Measurements from ENCODE around the gene KLHL41. TPM values are rescaled to one million over a fixed set of nuclear protein-coding genes. Genes with fewer than 3 reads are reported as not detected.

Gene KLHL41
- total and polyA plus RNA-seq, 4 donors: 0.25 to 0.87 (median 0.71) TPM

DNA sequence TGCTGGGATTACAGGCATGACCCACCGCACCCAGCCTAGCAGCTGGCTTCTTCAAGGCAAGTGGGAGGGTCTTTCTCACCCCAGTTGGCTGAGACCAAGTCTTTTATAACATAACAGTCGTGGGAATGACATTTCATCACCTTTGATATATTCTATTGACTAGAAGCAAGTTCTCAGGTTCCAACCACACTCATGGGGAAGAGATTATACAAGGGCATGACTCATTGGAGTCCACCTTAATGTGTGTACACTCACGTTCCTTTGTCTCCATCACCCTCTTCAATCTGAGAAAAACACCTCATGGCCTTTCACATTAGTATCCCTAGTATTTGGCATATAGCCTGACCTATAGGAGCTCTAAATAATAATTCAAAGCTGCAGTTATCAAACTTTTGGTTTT is 33.0 kb upstream of the KLHL41 start:
- no peak for ATAC-seq (ENCODE audit: low FRiP score)
- 60 to 64% methylated on average over 3 of the region's 3 CpGs for WGBS, 2 donors
- Histone ChIP-seq H3K36me3 (ENCODE audit: control insufficient read depth in 1 of 2, insufficient read depth in 2 of 2, low read length in 1 of 2) (no peaks in the 10 kb centered on the region), H3K27me3 (ENCODE audit: control insufficient read depth in 1 of 2, insufficient read depth in 2 of 2, low read length in 1 of 2) (no peaks in the 10 kb centered on the region), H3K9me3 (ENCODE audit: control insufficient read depth, low read length) (no peaks in the 10 kb centered on the region), H3K27ac (ENCODE audit: low read depth in 1 of 2, low read length in 2 of 2) (no peak overlapping the region), H3K4me3 (ENCODE audit: low read length in 2 of 2) (no peak overlapping the region), H3K4me1 (ENCODE audit: control insufficient read depth in 1 of 2, insufficient read depth in 2 of 2, low read length in 2 of 2) (no peaks in the 10 kb centered on the region)
- DNase-seq: no peak
- intact Hi-C loops (cut with DNase I): no loop called here

DNA sequence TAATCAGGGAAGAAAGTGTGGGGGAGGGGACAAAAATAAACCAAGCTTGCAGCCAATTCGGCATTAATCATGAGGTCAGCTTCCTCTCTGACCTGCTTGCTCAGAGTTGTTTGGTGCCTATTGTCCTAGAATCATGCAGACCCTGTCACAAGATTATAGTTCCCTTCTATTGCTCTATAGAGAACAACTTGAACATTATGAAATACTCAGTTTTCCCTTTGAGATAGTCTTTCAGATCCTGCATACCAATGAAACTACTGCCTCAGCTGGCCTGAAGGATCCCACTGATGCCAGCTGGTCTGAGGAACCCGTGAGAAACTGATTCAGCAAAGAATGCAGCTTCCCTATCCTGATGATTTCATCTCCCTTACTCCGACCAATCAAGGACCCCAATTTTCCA is 31.2 kb upstream of the KLHL41 start:
- WGBS, 2 donors: 56 to 61% methylated on average over 3 of the region's 3 CpGs
- intact Hi-C loops (cut with DNase I): no loop called here

DNA sequence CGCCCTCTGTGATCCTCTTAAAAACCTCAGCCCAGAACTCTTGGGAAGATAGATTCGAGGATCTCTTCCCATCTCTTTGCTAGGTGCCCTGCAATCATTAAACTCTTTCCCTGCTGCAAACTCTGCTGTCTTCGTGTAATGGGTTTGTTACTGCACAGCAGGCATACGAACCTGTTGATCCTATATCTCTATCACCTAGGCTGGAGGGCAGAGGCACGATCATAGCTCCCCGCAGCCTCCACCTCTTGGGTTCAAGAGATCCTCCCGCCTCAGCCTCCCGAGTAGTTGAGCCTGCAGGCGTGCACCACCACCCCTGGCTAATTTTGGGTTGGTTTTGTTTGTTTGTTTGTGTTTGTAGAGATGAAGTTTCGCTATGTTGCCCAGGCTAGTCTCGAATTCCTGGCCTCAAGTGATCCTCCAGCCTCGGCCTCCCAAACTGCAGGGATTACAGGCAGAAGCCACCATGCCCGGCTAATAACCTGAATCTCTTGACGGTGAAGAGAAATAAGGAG is 30.7 kb upstream of the KLHL41 start:
- no peaks in the 10 kb centered on the region for H3K9me3 ChIP-seq (ENCODE audit: control insufficient read depth, low read length)
- H3K4me1 ChIP-seq (ENCODE audit: control insufficient read depth in 1 of 2, insufficient read depth in 2 of 2, low read length in 2 of 2): no peaks in the 10 kb centered on the region
- peaks cover 0 to 2% of the 10 kb centered on the region in 2 donors for H3K36me3 ChIP-seq (ENCODE audit: control insufficient read depth in 1 of 2, insufficient read depth in 2 of 2, low read length in 1 of 2)
- WGBS, 2 donors: 72 to 76% methylated on average over 14 of the region's 14 CpGs
- intact Hi-C loops (cut with DNase I): no loop called here
- ATAC-seq (ENCODE audit: low FRiP score) (no peak), DNase-seq (peak in 1 of 2 donors; percentile 47)
- H3K4me3 ChIP-seq (ENCODE audit: low read length in 2 of 2): peak overlapping the region in 1 of 2 donors; percentile 79
- H3K27me3 ChIP-seq (ENCODE audit: control insufficient read depth in 1 of 2, insufficient read depth in 2 of 2, low read length in 1 of 2): no peaks in the 10 kb centered on the region
- no peak overlapping the region for H3K27ac ChIP-seq (ENCODE audit: low read depth in 1 of 2, low read length in 2 of 2)

More for the DNA sequence above, 31.2 kb upstream of the KLHL41 start:
- Histone ChIP-seq H3K27ac (ENCODE audit: low read depth in 1 of 2, low read length in 2 of 2) (no peak overlapping the region), H3K4me3 (ENCODE audit: low read length in 2 of 2) (no peak overlapping the region), H3K27me3 (ENCODE audit: control insufficient read depth in 1 of 2, insufficient read depth in 2 of 2, low read length in 1 of 2) (no peaks in the 10 kb centered on the region), H3K4me1 (ENCODE audit: control insufficient read depth in 1 of 2, insufficient read depth in 2 of 2, low read length in 2 of 2) (no peaks in the 10 kb centered on the region), H3K9me3 (ENCODE audit: control insufficient read depth, low read length) (no peaks in the 10 kb centered on the region), H3K36me3 (ENCODE audit: control insufficient read depth in 1 of 2, insufficient read depth in 2 of 2, low read length in 1 of 2) (no peaks in the 10 kb centered on the region)
- ATAC-seq (ENCODE audit: low FRiP score): no peak
- peak in 1 of 2 donors; percentile 62 for DNase-seq

DNA sequence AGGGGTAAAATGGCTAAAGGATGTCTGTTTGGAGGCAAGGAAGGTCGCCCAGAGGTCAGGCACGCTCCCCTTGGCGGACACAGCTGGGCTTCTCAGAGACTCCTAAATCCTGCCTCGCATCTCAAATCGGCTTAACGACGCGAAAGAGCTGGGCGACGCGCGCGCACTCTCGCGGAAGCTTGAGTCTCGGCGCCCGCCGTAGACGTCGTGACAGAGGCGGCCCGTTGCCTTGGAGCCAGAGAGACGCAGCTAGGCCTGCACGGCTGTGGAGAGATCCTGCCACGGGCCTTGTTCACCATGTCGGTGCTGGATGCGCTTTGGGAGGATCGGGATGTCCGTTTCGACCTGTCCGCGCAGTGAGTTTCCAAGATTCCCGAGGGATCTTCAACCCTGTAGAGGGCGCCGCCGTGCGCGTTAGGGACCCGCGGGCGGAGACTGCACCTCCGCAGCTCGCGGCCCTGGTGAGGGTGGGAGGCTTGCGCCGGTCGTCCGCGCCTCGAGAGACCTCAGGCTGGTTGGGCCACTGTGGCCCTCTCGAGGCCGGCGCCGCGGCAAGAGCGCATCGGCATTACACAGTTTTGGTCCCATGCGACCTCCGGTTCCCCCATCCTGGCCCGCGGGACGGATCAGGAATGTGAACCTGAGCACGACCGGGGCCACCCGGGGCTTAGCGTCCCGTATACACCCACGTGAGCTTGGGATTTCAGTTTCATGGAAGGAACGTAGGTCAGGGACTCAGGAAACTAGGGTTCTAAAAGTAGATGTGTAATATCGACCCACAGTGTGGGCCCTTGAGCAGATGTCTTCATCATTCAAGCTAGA is 30.0 kb upstream of the KLHL41 start, which contains the start of gene BBS5:
BBS5 (plus strand) TSS at position 238 of the 822 bp plus-strand sequence; CDS start at position 298, 60 bp downstream.
- H3K4me1 ChIP-seq (ENCODE audit: control insufficient read depth in 1 of 2, insufficient read depth in 2 of 2, low read length in 2 of 2): no peaks in the 10 kb centered on the region
- no peaks in the 10 kb centered on the region for H3K27me3 ChIP-seq (ENCODE audit: control insufficient read depth in 1 of 2, insufficient read depth in 2 of 2, low read length in 1 of 2)
- intact Hi-C loops (cut with DNase I): no loop called here
- no peaks in the 10 kb centered on the region for H3K9me3 ChIP-seq (ENCODE audit: control insufficient read depth, low read length)
- peaks cover 0 to 2% of the 10 kb centered on the region in 2 donors for H3K36me3 ChIP-seq (ENCODE audit: control insufficient read depth in 1 of 2, insufficient read depth in 2 of 2, low read length in 1 of 2)
- peak within 1 kb of the TSS in 1 of 2 donors; percentile 8 for H3K27ac ChIP-seq (ENCODE audit: low read depth in 1 of 2, low read length in 2 of 2)
- DNase-seq: peak; percentile 92 to 94
- ATAC-seq (ENCODE audit: low FRiP score): peak; percentile 97
- peak within 1 kb of the TSS; percentile 33 to 79 for H3K4me3 ChIP-seq (ENCODE audit: low read length in 2 of 2)
- 0 to 1% methylated on average over 71 of the region's 71 CpGs for WGBS, 2 donors

DNA sequence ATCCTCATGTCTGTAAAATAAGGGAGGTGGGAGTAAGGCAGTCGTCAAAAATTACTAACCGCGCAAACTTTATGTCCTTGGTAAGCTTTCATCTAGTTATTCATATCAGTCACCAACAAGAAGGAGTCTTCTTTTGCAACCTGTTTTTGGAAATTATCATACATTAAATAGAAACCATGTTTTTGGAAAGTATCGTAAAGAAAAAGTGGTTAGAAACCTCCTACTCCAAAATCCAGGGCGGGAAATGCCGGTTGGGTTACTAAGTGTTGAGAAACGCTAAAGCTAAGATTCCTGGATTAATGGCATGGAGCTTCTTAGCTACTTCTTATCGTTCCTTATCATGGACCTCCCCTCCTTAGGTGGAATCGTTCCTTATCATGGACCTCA is 29.4 kb upstream of the KLHL41 start:
- peak overlapping the region; percentile 33 to 79 for H3K4me3 ChIP-seq (ENCODE audit: low read length in 2 of 2)
- DNase-seq: no peak
- intact Hi-C loops (cut with DNase I): no loop called here
- H3K27ac ChIP-seq (ENCODE audit: low read depth in 1 of 2, low read length in 2 of 2): no peak overlapping the region
- H3K36me3 ChIP-seq (ENCODE audit: control insufficient read depth in 1 of 2, insufficient read depth in 2 of 2, low read length in 1 of 2): peaks cover 0 to 2% of the 10 kb centered on the region in 2 donors
- WGBS, 2 donors: 15 to 19% methylated on average over 9 of the region's 9 CpGs
- no peaks in the 10 kb centered on the region for H3K9me3 ChIP-seq (ENCODE audit: control insufficient read depth, low read length)
- no peak for ATAC-seq (ENCODE audit: low FRiP score)
- no peaks in the 10 kb centered on the region for H3K4me1 ChIP-seq (ENCODE audit: control insufficient read depth in 1 of 2, insufficient read depth in 2 of 2, low read length in 2 of 2)
- no peaks in the 10 kb centered on the region for H3K27me3 ChIP-seq (ENCODE audit: control insufficient read depth in 1 of 2, insufficient read depth in 2 of 2, low read length in 1 of 2)

DNA sequence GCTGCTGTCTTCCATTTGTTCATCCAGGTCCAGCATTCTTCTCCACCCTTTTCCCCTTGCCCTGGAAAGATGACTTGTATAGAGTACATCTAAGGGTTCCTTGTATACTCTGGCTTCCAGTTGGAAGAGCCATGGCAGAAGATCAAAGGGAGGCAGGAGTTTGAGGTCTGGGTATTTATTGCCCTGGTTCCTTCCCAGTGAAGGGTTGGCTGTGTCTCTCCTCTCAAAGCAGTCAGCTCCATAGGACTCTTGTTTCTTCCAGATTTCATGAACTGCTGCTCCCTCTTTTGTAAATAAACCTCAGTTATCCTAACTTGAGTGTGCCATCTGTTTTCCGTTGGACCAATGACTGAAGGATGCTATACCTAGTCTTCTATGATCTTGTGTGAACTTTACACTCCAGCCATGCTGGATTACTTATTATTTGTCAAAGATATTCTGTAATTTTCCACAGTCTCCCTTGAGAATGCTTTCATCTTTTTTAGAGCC is 23.8 kb upstream of the KLHL41 start:
- DNase-seq: no peak
- no peak for ATAC-seq (ENCODE audit: low FRiP score)
- Histone ChIP-seq H3K9me3 (ENCODE audit: control insufficient read depth, low read length) (no peaks in the 10 kb centered on the region), H3K36me3 (ENCODE audit: control insufficient read depth in 1 of 2, insufficient read depth in 2 of 2, low read length in 1 of 2) (peaks cover 0 to 2% of the 10 kb centered on the region in 2 donors), H3K4me3 (ENCODE audit: low read length in 2 of 2) (no peak overlapping the region), H3K27me3 (ENCODE audit: control insufficient read depth in 1 of 2, insufficient read depth in 2 of 2, low read length in 1 of 2) (no peaks in the 10 kb centered on the region), H3K27ac (ENCODE audit: low read depth in 1 of 2, low read length in 2 of 2) (no peak overlapping the region), H3K4me1 (ENCODE audit: control insufficient read depth in 1 of 2, insufficient read depth in 2 of 2, low read length in 2 of 2) (no peaks in the 10 kb centered on the region)
- 82 to 90% methylated on average over 1 of the region's 1 CpG for WGBS, 2 donors
- intact Hi-C loops (cut with DNase I): no loop called here

DNA sequence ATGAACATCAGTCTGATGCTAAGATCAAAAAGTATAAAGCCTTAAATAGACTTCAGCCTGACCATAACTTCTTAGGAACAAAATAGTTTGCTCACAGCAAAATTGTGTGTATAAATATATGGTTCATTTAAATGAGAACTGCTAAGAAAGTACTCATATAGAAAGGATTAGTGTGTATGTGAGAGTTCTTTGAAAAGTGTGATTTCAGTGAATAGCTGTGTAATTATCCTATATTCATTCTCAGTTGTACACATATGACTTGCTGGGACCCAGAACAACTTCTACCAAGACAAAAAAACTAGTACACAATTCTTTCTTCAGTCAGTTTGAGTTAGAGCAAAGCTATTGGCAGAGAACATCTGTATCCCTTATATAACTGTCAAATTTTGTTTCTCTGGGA is 23.0 kb upstream of the KLHL41 start:
- DNase-seq (no peak), ATAC-seq (ENCODE audit: low FRiP score) (no peak)
- no peaks in the 10 kb centered on the region for H3K9me3 ChIP-seq (ENCODE audit: control insufficient read depth, low read length)
- H3K4me1 ChIP-seq (ENCODE audit: control insufficient read depth in 1 of 2, insufficient read depth in 2 of 2, low read length in 2 of 2): no peaks in the 10 kb centered on the region
- H3K36me3 ChIP-seq (ENCODE audit: control insufficient read depth in 1 of 2, insufficient read depth in 2 of 2, low read length in 1 of 2): peaks cover 0 to 2% of the 10 kb centered on the region in 2 donors
- no peaks in the 10 kb centered on the region for H3K27me3 ChIP-seq (ENCODE audit: control insufficient read depth in 1 of 2, insufficient read depth in 2 of 2, low read length in 1 of 2)
- intact Hi-C loops (cut with DNase I): no loop called here
- no peak overlapping the region for H3K4me3 ChIP-seq (ENCODE audit: low read length in 2 of 2)
- no peak overlapping the region for H3K27ac ChIP-seq (ENCODE audit: low read depth in 1 of 2, low read length in 2 of 2)

DNA sequence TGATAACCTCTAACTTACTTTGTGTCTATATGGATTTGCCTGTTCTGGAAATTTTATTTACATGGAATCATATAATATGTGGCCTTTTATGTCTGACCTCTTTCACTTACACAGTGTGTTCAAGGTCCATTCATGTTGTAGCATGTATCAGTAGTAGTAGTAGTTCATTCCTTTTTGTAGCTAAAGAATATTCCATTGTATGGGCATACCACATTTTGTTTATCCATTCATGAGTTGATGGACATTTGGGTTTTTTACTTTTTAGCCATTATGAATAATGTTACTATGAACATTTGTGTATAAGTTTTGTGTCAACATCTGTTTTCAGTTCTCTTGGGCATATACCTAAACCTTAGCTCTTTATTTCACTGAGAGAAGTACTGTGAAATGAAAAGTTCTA is 18.7 kb upstream of the KLHL41 start:
- intact Hi-C loops (cut with DNase I): no loop called here
- no peak overlapping the region for H3K27ac ChIP-seq (ENCODE audit: low read depth in 1 of 2, low read length in 2 of 2)
- H3K9me3 ChIP-seq (ENCODE audit: control insufficient read depth, low read length): no peaks in the 10 kb centered on the region
- DNase-seq (no peak), ATAC-seq (ENCODE audit: low FRiP score) (no peak)
- H3K36me3 ChIP-seq (ENCODE audit: control insufficient read depth in 1 of 2, insufficient read depth in 2 of 2, low read length in 1 of 2): no peaks in the 10 kb centered on the region
- no peak overlapping the region for H3K4me3 ChIP-seq (ENCODE audit: low read length in 2 of 2)
- no peaks in the 10 kb centered on the region for H3K27me3 ChIP-seq (ENCODE audit: control insufficient read depth in 1 of 2, insufficient read depth in 2 of 2, low read length in 1 of 2)
- H3K4me1 ChIP-seq (ENCODE audit: control insufficient read depth in 1 of 2, insufficient read depth in 2 of 2, low read length in 2 of 2): no peaks in the 10 kb centered on the region

DNA sequence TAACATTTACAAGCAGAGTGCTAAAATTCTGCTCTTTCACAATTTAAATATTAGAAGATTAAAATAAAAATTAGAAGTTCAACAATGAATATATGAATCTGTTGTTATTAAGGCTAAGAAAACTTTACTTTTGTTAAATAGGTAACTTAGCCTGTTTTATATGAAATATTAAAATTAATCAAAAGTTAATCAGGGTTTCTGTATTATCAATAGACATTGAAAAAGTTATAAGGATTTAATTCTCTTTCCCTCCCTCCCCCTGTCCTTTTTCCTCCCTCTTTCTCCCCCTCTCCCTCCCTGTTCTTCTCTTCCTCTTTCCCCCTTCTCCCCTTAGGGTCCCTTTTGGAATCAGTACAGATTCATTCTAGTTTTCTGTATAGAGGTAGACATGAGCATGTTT is 18.1 kb upstream of the KLHL41 start:
- ATAC-seq (ENCODE audit: low FRiP score) (no peak), DNase-seq (no peak)
- no peaks in the 10 kb centered on the region for H3K9me3 ChIP-seq (ENCODE audit: control insufficient read depth, low read length)
- H3K27ac ChIP-seq (ENCODE audit: low read depth in 1 of 2, low read length in 2 of 2): no peak overlapping the region
- intact Hi-C loops (cut with DNase I): no loop called here
- H3K27me3 ChIP-seq (ENCODE audit: control insufficient read depth in 1 of 2, insufficient read depth in 2 of 2, low read length in 1 of 2): no peaks in the 10 kb centered on the region
- no peaks in the 10 kb centered on the region for H3K4me1 ChIP-seq (ENCODE audit: control insufficient read depth in 1 of 2, insufficient read depth in 2 of 2, low read length in 2 of 2)
- no peak overlapping the region for H3K4me3 ChIP-seq (ENCODE audit: low read length in 2 of 2)
- no peaks in the 10 kb centered on the region for H3K36me3 ChIP-seq (ENCODE audit: control insufficient read depth in 1 of 2, insufficient read depth in 2 of 2, low read length in 1 of 2)
